Panc1 (cell line): ENCODE measurements around the gene B4GALT5.

ENCODE experiments used
- CTCF ChIP-seq: fragments of 450-650 bp; IDR thresholded peaks from 2 replicates; pipeline ENCODE4 v1.5.1; 2017; ENCODE audit warnings: mild to moderate bottlenecking
- SIN3A ChIP-seq: IDR thresholded peaks from 2 replicates; pipeline ENCODE4 v1.6.1; 2012; ENCODE audit warnings: low read depth, mild to moderate bottlenecking, low read length, moderate library complexity, borderline replicate concordance; ENCODE audit not compliant: insufficient read depth

DNA sequence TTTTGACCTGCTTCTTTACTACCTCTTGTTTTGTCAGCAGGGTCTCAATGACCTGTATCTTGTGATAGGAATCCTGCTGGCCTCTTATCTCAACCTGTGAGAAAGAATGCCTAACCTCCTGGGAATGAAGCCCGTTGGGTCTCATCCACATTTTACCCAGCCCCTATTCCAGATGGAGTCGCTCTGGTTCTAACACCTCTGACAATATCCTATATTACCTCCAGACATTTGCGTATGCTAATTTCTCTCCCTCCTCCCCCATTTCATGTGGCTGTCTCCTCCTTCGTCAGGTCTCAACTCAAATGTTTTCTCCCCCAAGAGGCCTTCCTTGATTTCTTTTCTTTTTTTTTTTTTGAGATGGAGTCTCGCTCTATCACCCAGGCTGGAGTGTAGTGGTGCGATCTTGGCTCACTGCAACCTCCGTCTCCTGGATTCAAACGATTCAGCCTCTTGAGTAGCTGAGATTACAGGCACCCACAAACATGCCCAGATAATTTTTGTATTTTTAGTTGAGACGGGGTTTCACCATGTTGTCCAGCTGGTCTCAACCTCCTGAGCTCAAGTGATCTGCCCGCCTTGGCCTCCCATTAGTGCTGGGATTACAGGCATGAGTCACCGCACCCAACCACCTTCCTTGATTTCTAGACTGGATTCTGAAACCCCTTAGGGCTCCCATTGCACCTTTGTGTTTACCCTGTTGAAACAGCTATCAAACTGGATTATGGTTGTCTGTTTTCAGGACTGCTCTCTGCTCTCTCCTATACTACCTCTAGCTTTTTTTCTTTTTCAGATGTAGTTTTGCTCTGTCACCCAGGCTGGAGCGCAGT lies 49.5 kb upstream of the B4GALT5 start:
- no peak for TF ChIP-seq CTCF
- no peak for TF ChIP-seq SIN3A
